HepG2 (cell line): ENCODE data around the gene ZMYM3. TPM values are rescaled to one million over a fixed set of nuclear protein-coding genes. Genes with fewer than 3 reads are reported as not detected.

ENCODE experiments used
- ATAC-seq: fragments of 200-7000 bp; cut with Tn5 transposase; 3 replicates; pipeline ENCODE4 v1.9.1; 2020; ENCODE audit warnings: mild to moderate bottlenecking, moderate library complexity
- BruUV-seq: library from RNA; stranded (reverse); fragments of 400-500 nt; replicated peaks from 2 replicates; lab custom pipeline; 2021; lab: Mats Ljungman, UMichigan
- CTCF ChIA-PET: fragments of 300-600 bp; formaldehyde crosslinking; extraction: SDS; loops from one replicate; lab custom pipeline; 2021; ENCODE audit warnings: low total read pairs, inconsistent platforms, low intra/inter-chr PET ratio; lab: Yijun Ruan, JAX
- POLR2A ChIA-PET: fragments of 350-600 bp; sonication (Branson Sonifier 250); formaldehyde crosslinking; loops from one replicate; lab custom pipeline; 2020; ENCODE audit warnings: antibody characterized with exemption, inconsistent platforms; lab: Yijun Ruan, JAX
- DNase-seq: peaks from one replicate; pipeline ENCODE4 v3.0.0-alpha.2; 2015; ENCODE audit warnings: low spot score
- FAIRE-seq: peaks from 3 replicates; lab custom pipeline; 2011; peaks lifted over from hg19 to GRCh38; lab: Jason Lieb, UNC
- H2AFZ ChIP-seq: one replicate; pipeline ENCODE4 v1.6.1; 2011; ENCODE audit warnings: low read length, inconsistent platforms
- H3K27ac ChIP-seq: fragments of 300-600 bp; 3 replicates; pipeline ENCODE4 v1.8.0; 2011; ENCODE audit warnings: mixed run types, mild to moderate bottlenecking, mixed read lengths, low read length, inconsistent platforms; ENCODE audit not compliant: insufficient read depth; ENCODE audit errors: extremely low read length
- H3K27me3 ChIP-seq, 2 experiments: fragments of 200-600 bp in 1 of 2; 2 replicates in 1 of 2; 3 replicates in 1 of 2; pipeline versions ENCODE4 v1.6.0 to v1.8.0; 2011; ENCODE audit warnings: low read length in 2 of 2, mild to moderate bottlenecking in 2 of 2, moderate library complexity in 2 of 2, inconsistent platforms in 1 of 2; ENCODE audit not compliant: insufficient read depth in 2 of 2, control insufficient read depth in 1 of 2
- H3K36me3 ChIP-seq, 2 experiments: fragments of 200-600 bp in 1 of 2; replicated peaks in 1 of 2; 2 replicates in 1 of 2; 3 replicates in 1 of 2; pipeline versions ENCODE4 v1.5.1 to v1.8.0; 2011; ENCODE audit warnings: low read length in 2 of 2, inconsistent platforms in 1 of 2; ENCODE audit not compliant: insufficient read depth in 2 of 2, control insufficient read depth in 1 of 2
- H3K4me1 ChIP-seq: 2 replicates; pipeline ENCODE4 v1.5.1; 2012; ENCODE audit warnings: low read length, inconsistent platforms; ENCODE audit not compliant: insufficient read depth
- H3K4me2 ChIP-seq: 2 replicates; pipeline ENCODE4 v1.6.0; 2011; ENCODE audit warnings: low read depth, low read length, inconsistent platforms
- H3K4me3 ChIP-seq, 3 experiments: fragments of 200-600 bp in 1 of 3; sonication (generic), shearing (Covaris generic) in 1 of 3; replicated peaks in 1 of 3; 2 replicates each; pipeline ENCODE4 v1.5.1; 2011 to 2016; ENCODE audit warnings: low read length in 3 of 3, inconsistent platforms in 2 of 3, low read depth in 2 of 3, mild to moderate bottlenecking in 2 of 3, control low read depth in 1 of 3, mixed read lengths in 1 of 3; ENCODE audit not compliant: insufficient read depth in 1 of 3
- H3K79me2 ChIP-seq: one replicate; pipeline ENCODE4 v1.6.1; 2011; ENCODE audit warnings: low read length, inconsistent platforms; ENCODE audit not compliant: insufficient read depth
- H3K9ac ChIP-seq: 2 replicates; pipeline ENCODE4 v1.6.0; 2011; ENCODE audit warnings: mild to moderate bottlenecking, low read depth, low read length, inconsistent platforms; ENCODE audit not compliant: insufficient read depth
- H3K9me3 ChIP-seq: 2 replicates; pipeline ENCODE4 v1.5.1; 2012; ENCODE audit warnings: mild to moderate bottlenecking, low read length
- H4K20me1 ChIP-seq: 2 replicates; pipeline ENCODE4 v1.6.0; 2011; ENCODE audit warnings: inconsistent platforms, mild to moderate bottlenecking, low read length, moderate library complexity; ENCODE audit not compliant: insufficient read depth
- AGO2 ChIP-seq: fragments of 200-400 bp; formaldehyde crosslinking; optimal IDR thresholded peaks from 2 replicates; pipeline ENCODE3; 2017; ENCODE audit warnings: mild to moderate bottlenecking, low read depth, low read length, moderate library complexity
- ASH2L ChIP-seq: fragments of 300-600, 200-600 bp; sonication (generic); IDR thresholded peaks from 2 replicates; pipeline ENCODE4 v1.7.0; 2017; ENCODE audit warnings: low read depth, mild to moderate bottlenecking, moderate library complexity, mixed read lengths, low read length; ENCODE audit not compliant: insufficient read length
- ATF1 ChIP-seq: IDR thresholded peaks from 2 replicates; pipeline ENCODE4 v1.6.1; 2016; ENCODE audit warnings: mild to moderate bottlenecking, control low read depth
- CTCF ChIP-seq: sonication (generic); formaldehyde crosslinking; IDR thresholded peaks from 2 replicates; pipeline ENCODE4 v1.5.0; 2020; ENCODE audit warnings: mild to moderate bottlenecking, missing genetic modification reagents, moderate library complexity
- RBFOX2 ChIP-seq: fragments of 200-400 bp; formaldehyde crosslinking; IDR thresholded peaks from 2 replicates; pipeline ENCODE4 v1.6.1; 2017; ENCODE audit warnings: low read depth, mild to moderate bottlenecking, low read length
- SP2 ChIP-seq: sonication (generic); formaldehyde crosslinking; IDR thresholded peaks from 2 replicates; pipeline ENCODE4 v1.5.1; 2020; ENCODE audit warnings: mild to moderate bottlenecking, missing genetic modification reagents
- YEATS2 ChIP-seq: sonication (generic); formaldehyde crosslinking; IDR thresholded peaks from 2 replicates; pipeline ENCODE4 v1.4.0; 2020; ENCODE audit warnings: missing genetic modification reagents, borderline replicate concordance
- ZBTB14 ChIP-seq: sonication (generic); formaldehyde crosslinking; IDR thresholded peaks from 2 replicates; pipeline ENCODE4 v1.4.0; 2020; ENCODE audit warnings: missing genetic modification reagents
- ZNF263 ChIP-seq: sonication (generic); formaldehyde crosslinking; IDR thresholded peaks from 2 replicates; pipeline ENCODE4 v1.4.0; 2020; ENCODE audit warnings: missing genetic modification reagents
- ZNF605 ChIP-seq: sonication (generic); formaldehyde crosslinking; IDR thresholded peaks from 2 replicates; pipeline ENCODE4 v1.8.0; 2022; ENCODE audit warnings: mild to moderate bottlenecking, missing genetic modification reagents
- ZNF773 ChIP-seq: sonication (generic); formaldehyde crosslinking; IDR thresholded peaks from 2 replicates; pipeline ENCODE4 v1.4.0; 2020; ENCODE audit warnings: missing genetic modification reagents, borderline replicate concordance
- WGBS: methylation state at CpG from one replicate; pipeline ENCODE4 v1.1.6; 2017; ENCODE audit warnings: low lambda C conversion rate; 5-methylcytosine and 5-hydroxymethylcytosine counted together
- in situ Hi-C: cut with HindIII; loops from 2 replicates; pipeline ENCODE4 v1.10.0; 2017; ENCODE audit warnings: low pct_unique_long_range_greater_than_20kb; ENCODE audit not compliant: extremely low pct_ligation_motif_present
- intact Hi-C: fragments of 100-400 bp; cut with micrococcal nuclease; formaldehyde crosslinking; loops from one replicate; pipeline ENCODE4 v1.10.0; 2022; ENCODE audit not compliant: unreplicated experiment
- polyA plus RNA-seq, 8 experiments: library from polyadenylated mRNA; depleted of rRNA in 3 of 8; stranded (reverse) in 7 of 8; unstranded in 1 of 8; fragments of >200 nt; fragmentation: Illumina TruSeq in 4 of 8; extraction: Trizol in 4 of 8; gene quantifications; 2 replicates each; pipeline versions ENCODE4 v1.2.1 to v1.2.3, GENCODE V29; 2011 to 2016; ENCODE audit warnings: low read depth in 4 of 8, missing spikeins in 1 of 8, mixed read lengths in 1 of 8; ENCODE audit not compliant: insufficient read depth in 1 of 8
- total RNA-seq, 5 experiments: library from RNA; depleted of rRNA; stranded (reverse); fragments of >200 nt; fragmentation: Illumina TruSeq; extraction: Trizol; gene quantifications; 2 replicates each; pipeline ENCODE4 v1.2.3, GENCODE V29; 2016; ENCODE audit warnings: low read depth in 1 of 5
- TF ChIP-seq, protein P1 (sequence below): sonication (generic); formaldehyde crosslinking; IDR thresholded peaks from 2 replicates; pipeline ENCODE4 v1.4.0; 2020; ENCODE audit warnings: missing genetic modification reagents, borderline replicate concordance

ZMYM3 gene
- total and polyA plus RNA-seq, 2 of the 13 experiments (the other 11 are each of a cell fraction or from before 2014, with no cell fraction given) = 26.4 to 35.4 TPM

DNA sequence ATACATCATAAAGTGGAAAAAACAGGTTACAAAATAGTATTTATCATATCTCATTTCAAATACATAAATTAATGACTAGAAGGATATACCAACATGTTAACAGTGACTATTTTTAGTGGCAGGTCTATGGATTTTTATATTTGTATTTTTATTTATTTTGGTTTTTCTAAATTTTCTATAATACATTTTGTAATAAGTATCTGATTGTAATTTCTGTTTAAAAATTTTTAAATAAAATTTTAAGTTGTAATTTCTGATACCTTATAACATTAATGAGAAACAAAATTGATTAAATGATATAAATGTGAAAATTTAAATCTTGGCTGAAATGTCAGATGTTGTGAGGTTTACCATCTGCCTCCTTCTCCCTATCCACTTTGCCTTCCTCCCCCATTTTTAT, 32.0 kb upstream of the ZMYM3 start:
- no peak overlapping the region for H2AFZ ChIP-seq
- H4K20me1 ChIP-seq = peaks cover 27% of the 10 kb centered on the region
- H3K9me3 ChIP-seq = no peaks in the 10 kb centered on the region
- POLR2A ChIA-PET = no interaction called here
- H3K9ac ChIP-seq = peak overlapping the region; percentile 90; the same call in 1 of the 2 replicates
- intact Hi-C loops (no loop called here), in situ Hi-C loops (loop anchor here (10.0 kb wide), 1 partner anchor 61 kb away; the partner anchor contains the start of gene GJB1)
- H3K27ac ChIP-seq = no peak overlapping the region
- peak overlapping the region; percentile 74 for H3K4me2 ChIP-seq
- BruUV-seq = no TSS peak
- H3K4me3 ChIP-seq = peak overlapping the region; percentile 66 to 81 (median 68); a peak in 5 of 6 replicates
- CTCF ChIA-PET = no interaction called here
- FAIRE-seq (no peak), ATAC-seq (no peak), DNase-seq (no peak)
- H3K79me2 ChIP-seq = peaks cover 55% of the 10 kb centered on the region
- peaks cover 24% of the 10 kb centered on the region for H3K4me1 ChIP-seq
- no peaks in the 10 kb centered on the region for H3K27me3 ChIP-seq
- no peaks in the 10 kb centered on the region; a peak in 1 of 5 replicates for H3K36me3 ChIP-seq
- peak; percentile 66 for TF ChIP-seq RBFOX2
- peak; percentile 41 for TF ChIP-seq AGO2
- no peak for TF ChIP-seq ZNF773 (CRISPR knock-in tag)

GRCh38 chrX:71283403-71284143, 29.6 kb upstream of the ZMYM3 start, which contains the start of gene NONO:
NONO (plus strand) TSS chrX:71283635; CDS start chrX:71290638, 7,003 bp downstream.
- POLR2A ChIA-PET = interaction anchor here (0.6 to 2.6 kb wide), 20 partner anchors 9 to 313 kb away, joined by 3 to 54 read pairs (median 6); partner anchors contain the start of genes ITGB1BP2, MED12, OGT and TAF1
- H3K9ac ChIP-seq = peak within 1 kb of the TSS; percentile 92
- peak within 1 kb of the TSS; percentile 66 to 81 (median 68) for H3K4me3 ChIP-seq
- WGBS = 0% methylated on average over 30 of the region's 57 CpGs
- peak within 1 kb of the TSS; percentile 74 for H3K4me2 ChIP-seq
- H3K36me3 ChIP-seq = no peaks in the 10 kb centered on the region; a peak in 1 of 5 replicates
- FAIRE-seq = peak; percentile 100
- peak; percentile 97 for DNase-seq
- no peaks in the 10 kb centered on the region for H3K27me3 ChIP-seq
- H4K20me1 ChIP-seq = peaks cover 20% of the 10 kb centered on the region
- peak within 1 kb of the TSS; percentile 54 for H2AFZ ChIP-seq
- H3K79me2 ChIP-seq = peaks cover 47% of the 10 kb centered on the region
- no peaks in the 10 kb centered on the region for H3K9me3 ChIP-seq
- ATAC-seq = peak; percentile 94
- intact Hi-C loops = loop anchor here (1.0 to 5.0 kb wide), 3 partner anchors 56 to 101 kb away; partner anchors contain the start of gene TAF1
- TSS peak; percentile 76 for BruUV-seq
- CTCF ChIA-PET = no interaction called here
- H3K4me1 ChIP-seq = peaks cover 21% of the 10 kb centered on the region
- in situ Hi-C loops = loop anchor here (10.0 kb wide), 1 partner anchor 59 kb away; the partner anchor contains the start of gene GJB1
- H3K27ac ChIP-seq = peak within 1 kb of the TSS; percentile 91
- no peak for TF ChIP-seq ZNF263 (CRISPR knock-in tag)
- TF ChIP-seq ATF1 (CRISPR knock-in tag) = peak; percentile 72
- TF ChIP-seq ASH2L = peak; percentile 75
- peak; percentile 89 for TF ChIP-seq SP2 (CRISPR knock-in tag)
- peak; percentile 52; the same call in 1 of the 2 replicates for TF ChIP-seq ZNF605 (CRISPR knock-in tag)
- TF ChIP-seq, protein P1, sequence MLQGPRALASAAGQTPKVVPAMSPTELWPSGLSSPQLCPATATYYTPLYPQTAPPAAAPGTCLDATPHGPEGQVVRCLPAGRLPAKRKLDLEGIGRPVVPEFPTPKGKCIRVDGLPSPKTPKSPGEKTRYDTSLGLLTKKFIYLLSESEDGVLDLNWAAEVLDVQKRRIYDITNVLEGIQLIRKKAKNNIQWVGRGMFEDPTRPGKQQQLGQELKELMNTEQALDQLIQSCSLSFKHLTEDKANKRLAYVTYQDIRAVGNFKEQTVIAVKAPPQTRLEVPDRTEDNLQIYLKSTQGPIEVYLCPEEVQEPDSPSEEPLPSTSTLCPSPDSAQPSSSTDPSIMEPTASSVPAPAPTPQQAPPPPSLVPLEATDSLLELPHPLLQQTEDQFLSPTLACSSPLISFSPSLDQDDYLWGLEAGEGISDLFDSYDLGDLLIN (CRISPR knock-in tag) = peak; percentile 48; the same call in 1 of the 2 replicates
- peak; percentile 30; the same call in 1 of the 2 replicates for TF ChIP-seq CTCF (CRISPR knock-in tag)
- peak; percentile 88 for TF ChIP-seq YEATS2 (CRISPR knock-in tag)
- TF ChIP-seq ZBTB14 (CRISPR knock-in tag) = 0 out of 2 replicates have a peak, but pooled peaks have one; percentile 34
